GM13976 (cell line): ENCODE results near the gene TAF13.

Experiments
- DNase-seq: peaks from one replicate; pipeline ENCODE4 v3.0.0; 2012; ENCODE audit warnings: low spot score
- CTCF ChIP-seq: IDR thresholded peaks from 2 replicates; pipeline ENCODE4 v1.5.1; 2012; ENCODE audit warnings: borderline replicate concordance, mild to moderate bottlenecking; ENCODE audit not compliant: insufficient read depth; ENCODE audit errors: extremely low read depth, missing control alignments, control extremely low read depth
- in situ Hi-C: fragments of 300-500 bp; cut with MboI; formaldehyde crosslinking; loops from one replicate; pipeline ENCODE4 v1.12.0; 2022; ENCODE audit warnings: low sequenced_read_pairs, mixed read lengths, inconsistent platforms; ENCODE audit not compliant: unreplicated experiment

Gene TAF13

GRCh38 chr1:109050228-109050995 is 25.4 kb downstream of the TAF13 start:
- in situ Hi-C loops, result no loop called here
- DNase-seq, result no peak
- TF ChIP-seq CTCF, result no peak

GRCh38 chr1:109048335-109048734 is 27.5 kb downstream of the TAF13 start:
- TF ChIP-seq CTCF, result no peak
- in situ Hi-C loops, result no loop called here
- DNase-seq, result no peak

- no peak for TF ChIP-seq CTCF
- DNase-seq, result no peak
- in situ Hi-C loops, result no loop called here
These were observed 28.5 kb downstream of the TAF13 start for GRCh38 chr1:109047339-109047738.

GRCh38 chr1:109046671-109047070 is 29.1 kb downstream of the TAF13 start:
- in situ Hi-C loops, result no loop called here
- no peak for DNase-seq
- TF ChIP-seq CTCF, result no peak

- no peak for DNase-seq
- no peak for TF ChIP-seq CTCF
- in situ Hi-C loops, result no loop called here
These were observed 30.2 kb downstream of the TAF13 start for GRCh38 chr1:109045595-109045994.

GRCh38 chr1:109041621-109042468 is 34.0 kb downstream of the TAF13 start, which contains the start of gene WDR47:
Gene WDR47, minus strand, starts transcription at chr1:109042102. Its CDS starts 18,590 bp downstream, at chr1:109023512.
- TF ChIP-seq CTCF, result no peak
- in situ Hi-C loops, result no loop called here

More at GRCh38 chr1:109041621-109042468, 34.0 kb downstream of the TAF13 start, which contains the start of gene WDR47:
- DNase-seq, result peak; percentile 99
